ENCODE results near the gene ZCCHC18.
"Not testable (repeated sequence)": the region's sequence is repeated elsewhere in the genome, so short reads cannot be mapped to it uniquely, and the experiment has no call there.

Gene ZCCHC18

DNA sequence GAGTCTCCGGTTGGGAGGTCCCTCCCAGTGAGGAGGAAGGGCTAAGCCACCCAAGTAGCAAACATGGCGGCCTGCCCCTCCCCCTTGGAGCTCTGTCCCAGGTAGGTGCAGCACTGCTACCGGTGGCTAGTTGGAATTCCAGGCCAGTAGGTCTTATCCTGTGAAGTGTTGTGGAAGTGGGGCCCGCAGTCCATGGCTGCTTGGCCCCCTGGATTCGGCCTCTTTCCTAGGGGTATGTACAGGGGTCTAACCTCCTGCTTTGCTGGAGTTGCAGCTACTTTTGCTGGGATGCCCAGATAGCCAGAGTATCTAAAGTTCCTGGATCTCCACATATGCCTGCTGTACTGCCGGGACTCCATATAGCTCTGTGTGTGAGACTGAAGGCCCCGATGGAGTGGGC, 26.4 kb upstream of the ZCCHC18 start:
- no peak overlapping the region for H3K9ac ChIP-seq (ENCODE audit: insufficient read length, low read depth)
- H3K4me1 ChIP-seq (ENCODE audit: insufficient read depth, insufficient read length) = no peaks in the 10 kb centered on the region
- TF ChIP-seq ZNF274 (IDR thresholded peaks at IDR 0.05; ENCODE audit: low read depth, low read length) (no peak), YY1 (IDR thresholded peaks at IDR 0.05; ENCODE audit: insufficient read depth, insufficient read length) (no peak), SUZ12 (IDR thresholded peaks at IDR 0.05; ENCODE audit: extremely low read depth, insufficient read depth, insufficient read length) (no peak)
- no peak overlapping the region for H3K4me3 ChIP-seq (ENCODE audit: insufficient read length, low read depth)
- no peak for DNase-seq (ENCODE audit: low read depth, low spot score)
- no peaks in the 10 kb centered on the region for H3K9me3 ChIP-seq (ENCODE audit: insufficient read depth, low read length)
- H3K27me3 ChIP-seq (ENCODE audit: insufficient read depth, insufficient read length) = no peaks in the 10 kb centered on the region
- H3K36me3 ChIP-seq (ENCODE audit: insufficient read depth, insufficient read length, low read length) = no peaks in the 10 kb centered on the region

DNA sequence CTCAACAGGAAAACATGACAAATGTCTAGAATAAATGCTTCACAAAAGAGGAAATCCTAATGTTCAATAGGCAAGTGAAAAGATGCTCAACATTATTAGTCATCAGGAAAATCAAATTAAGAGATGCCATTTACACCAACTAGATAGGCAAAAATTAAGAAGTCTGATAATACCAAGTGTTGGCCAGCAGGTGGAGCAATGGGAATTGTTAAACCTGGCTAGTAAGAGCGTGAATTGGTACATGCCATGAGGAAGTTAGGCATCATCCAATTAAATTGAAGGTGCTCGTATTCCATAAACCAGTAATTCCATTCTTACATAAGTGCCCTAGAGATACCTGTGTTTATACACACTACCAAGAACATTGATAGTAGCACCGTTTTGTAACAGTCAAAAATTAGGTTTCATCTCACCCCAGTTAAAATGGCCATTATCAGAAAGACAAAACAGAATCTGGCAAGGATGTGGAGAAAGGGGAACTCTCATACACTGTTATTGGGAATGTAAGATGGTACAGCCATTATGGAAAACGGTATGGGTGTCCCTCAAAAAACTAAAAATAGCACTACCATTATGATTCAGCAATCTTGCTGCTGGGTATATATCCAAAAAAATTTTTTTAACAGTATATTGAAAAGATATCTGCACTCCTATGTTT, 14.0 kb upstream of the ZCCHC18 start:
- Histone ChIP-seq H3K4me1 (ENCODE audit: insufficient read depth, insufficient read length) (no peaks in the 10 kb centered on the region), H3K9ac (ENCODE audit: insufficient read length, low read depth) (no peak overlapping the region), H3K36me3 (ENCODE audit: insufficient read depth, insufficient read length, low read length) (no peaks in the 10 kb centered on the region), H3K27me3 (ENCODE audit: insufficient read depth, insufficient read length) (no peaks in the 10 kb centered on the region), H3K4me3 (ENCODE audit: insufficient read length, low read depth) (no peak overlapping the region), H3K9me3 (ENCODE audit: insufficient read depth, low read length) (no peaks in the 10 kb centered on the region)
- TF ChIP-seq SUZ12 (IDR thresholded peaks at IDR 0.05; ENCODE audit: extremely low read depth, insufficient read depth, insufficient read length) (no peak), ZNF274 (IDR thresholded peaks at IDR 0.05; ENCODE audit: low read depth, low read length) (no peak), YY1 (IDR thresholded peaks at IDR 0.05; ENCODE audit: insufficient read depth, insufficient read length) (no peak)
- DNase-seq (ENCODE audit: low read depth, low spot score) = peak; percentile 59

DNA sequence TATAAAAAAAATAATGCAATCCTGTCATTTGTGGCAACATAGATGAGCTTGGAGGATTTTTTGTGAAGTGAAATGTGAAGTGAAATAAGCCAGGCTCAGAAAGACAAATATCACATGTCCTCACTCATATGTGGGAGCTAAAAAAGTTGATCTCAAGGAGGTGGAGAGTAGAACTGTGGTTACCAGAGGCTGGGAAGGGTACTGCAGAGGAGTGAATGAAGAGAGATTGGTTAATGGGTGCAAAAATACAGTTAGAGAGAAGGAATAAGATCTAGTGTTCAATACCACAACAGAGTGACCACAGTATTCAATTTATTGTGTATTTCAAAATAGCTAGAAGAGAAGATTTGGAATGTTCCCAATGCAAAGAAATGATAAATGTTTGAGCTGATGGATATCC, 13.4 kb upstream of the ZCCHC18 start:
- H3K27me3 ChIP-seq (ENCODE audit: insufficient read depth, insufficient read length) = no peaks in the 10 kb centered on the region
- TF ChIP-seq SUZ12 (IDR thresholded peaks at IDR 0.05; ENCODE audit: extremely low read depth, insufficient read depth, insufficient read length) = no peak
- no peak for TF ChIP-seq ZNF274 (IDR thresholded peaks at IDR 0.05; ENCODE audit: low read depth, low read length)
- no peak for TF ChIP-seq YY1 (IDR thresholded peaks at IDR 0.05; ENCODE audit: insufficient read depth, insufficient read length)
- no peaks in the 10 kb centered on the region for H3K36me3 ChIP-seq (ENCODE audit: insufficient read depth, insufficient read length, low read length)
- no peak overlapping the region for H3K9ac ChIP-seq (ENCODE audit: insufficient read length, low read depth)
- no peaks in the 10 kb centered on the region for H3K4me1 ChIP-seq (ENCODE audit: insufficient read depth, insufficient read length)
- DNase-seq (ENCODE audit: low read depth, low spot score) = no peak
- H3K9me3 ChIP-seq (ENCODE audit: insufficient read depth, low read length) = no peaks in the 10 kb centered on the region
- no peak overlapping the region for H3K4me3 ChIP-seq (ENCODE audit: insufficient read length, low read depth)

DNA sequence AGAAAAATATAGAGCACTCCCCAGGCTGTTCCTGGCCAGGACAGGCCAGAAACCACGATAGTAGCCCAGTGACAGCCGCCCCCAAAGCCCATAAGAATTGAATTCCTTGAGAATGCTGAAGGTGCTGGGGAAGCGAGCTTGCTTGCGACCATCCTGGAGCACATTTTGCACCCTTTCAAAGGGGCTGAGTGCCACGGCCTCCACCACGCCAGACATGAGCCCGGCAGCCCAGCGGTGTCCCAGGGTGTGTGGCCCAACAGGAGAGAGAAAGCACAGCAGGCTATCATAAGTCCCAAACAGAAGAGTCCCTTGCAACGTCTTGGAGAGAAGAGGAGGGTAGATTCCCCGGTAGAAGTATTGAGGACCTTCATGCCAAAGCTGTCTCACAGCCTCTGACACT, 7.6 kb upstream of the ZCCHC18 start:
- Histone ChIP-seq H3K27me3 (ENCODE audit: insufficient read depth, insufficient read length) (no peaks in the 10 kb centered on the region), H3K9ac (ENCODE audit: insufficient read length, low read depth) (no peak overlapping the region), H3K36me3 (ENCODE audit: insufficient read depth, insufficient read length, low read length) (no peaks in the 10 kb centered on the region), H3K4me3 (ENCODE audit: insufficient read length, low read depth) (no peak overlapping the region), H3K4me1 (ENCODE audit: insufficient read depth, insufficient read length) (no peaks in the 10 kb centered on the region), H3K9me3 (ENCODE audit: insufficient read depth, low read length) (no peaks in the 10 kb centered on the region)
- DNase-seq (ENCODE audit: low read depth, low spot score) = no peak
- no peak for TF ChIP-seq YY1 (IDR thresholded peaks at IDR 0.05; ENCODE audit: insufficient read depth, insufficient read length)
- TF ChIP-seq ZNF274 (IDR thresholded peaks at IDR 0.05; ENCODE audit: low read depth, low read length) = no peak
- TF ChIP-seq SUZ12 (IDR thresholded peaks at IDR 0.05; ENCODE audit: extremely low read depth, insufficient read depth, insufficient read length) = no peak

DNA sequence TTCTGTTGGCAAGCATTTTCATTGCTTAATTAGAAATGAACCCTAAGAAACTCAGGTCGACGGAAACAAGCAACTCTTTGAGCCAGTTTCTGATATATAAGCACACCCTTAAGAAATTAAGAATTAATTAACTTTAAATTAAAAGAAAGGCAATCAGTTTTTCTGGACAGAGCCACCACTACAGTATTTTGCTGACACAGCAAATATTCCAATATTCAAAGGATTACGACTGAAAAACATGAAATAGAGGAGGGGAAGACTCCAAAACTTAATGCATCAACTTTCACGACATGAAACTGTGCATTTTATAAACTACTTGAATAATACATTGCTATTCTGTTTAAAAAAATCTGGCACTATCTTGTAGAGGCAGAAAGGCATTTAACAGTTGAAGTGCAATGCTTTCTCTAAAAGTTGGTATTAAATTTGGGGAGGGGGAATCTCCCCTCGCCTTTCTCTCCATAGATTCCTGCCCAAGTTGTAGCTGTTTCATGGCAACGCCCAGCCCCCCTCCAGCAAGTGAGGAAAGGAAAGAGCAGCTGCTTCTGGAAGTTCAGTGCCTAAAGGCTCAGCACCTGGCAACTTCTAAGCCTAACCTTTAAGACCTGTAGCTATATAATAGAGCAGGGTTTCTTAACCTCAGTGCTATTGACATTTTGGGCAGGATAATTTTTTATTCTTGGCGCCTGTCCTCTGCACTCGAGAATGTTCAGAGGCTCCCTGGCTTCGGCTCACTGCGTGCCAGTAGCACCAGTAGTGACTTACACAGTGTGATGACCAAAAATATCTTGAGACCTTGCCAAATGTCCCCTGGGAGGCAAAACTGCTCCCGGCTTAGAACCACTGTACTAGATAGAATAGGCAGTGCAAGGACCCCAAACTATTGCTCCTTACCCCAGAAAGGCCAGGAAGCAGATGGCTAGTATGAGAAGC, 6.7 kb upstream of the ZCCHC18 start:
- no peaks in the 10 kb centered on the region for H3K27me3 ChIP-seq (ENCODE audit: insufficient read depth, insufficient read length)
- DNase-seq (ENCODE audit: low read depth, low spot score) = no peak

DNA sequence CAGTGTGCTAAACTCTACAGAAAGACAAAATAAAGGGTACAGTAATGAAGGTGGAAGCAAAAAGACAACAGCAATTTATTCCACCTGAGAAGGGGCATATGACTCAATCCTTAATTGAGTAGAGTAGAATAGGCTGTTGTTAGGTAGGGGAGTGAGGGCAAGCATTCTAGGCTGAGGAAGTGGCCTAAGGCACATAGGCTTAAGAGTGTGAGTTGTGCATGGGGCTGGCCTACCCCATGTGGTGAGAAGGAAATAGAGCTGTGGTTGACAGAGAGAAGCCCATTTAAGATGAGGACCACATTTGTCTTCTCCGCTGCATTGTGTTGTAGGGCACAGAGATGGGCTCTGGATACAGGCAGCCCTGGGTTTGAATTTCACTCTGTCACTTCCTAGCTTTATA, 3.4 kb upstream of the ZCCHC18 start:
- H3K9ac ChIP-seq (ENCODE audit: insufficient read length, low read depth) = no peak overlapping the region
- H3K4me3 ChIP-seq (ENCODE audit: insufficient read length, low read depth) = no peak overlapping the region
- DNase-seq (ENCODE audit: low read depth, low spot score) = no peak
- H3K4me1 ChIP-seq (ENCODE audit: insufficient read depth, insufficient read length) = peaks cover 5% of the 10 kb centered on the region
- no peaks in the 10 kb centered on the region for H3K9me3 ChIP-seq (ENCODE audit: insufficient read depth, low read length)
- H3K36me3 ChIP-seq (ENCODE audit: insufficient read depth, insufficient read length, low read length) = no peaks in the 10 kb centered on the region
- TF ChIP-seq YY1 (IDR thresholded peaks at IDR 0.05; ENCODE audit: insufficient read depth, insufficient read length) (no peak), ZNF274 (IDR thresholded peaks at IDR 0.05; ENCODE audit: low read depth, low read length) (no peak), SUZ12 (IDR thresholded peaks at IDR 0.05; ENCODE audit: extremely low read depth, insufficient read depth, insufficient read length) (no peak)
- H3K27me3 ChIP-seq (ENCODE audit: insufficient read depth, insufficient read length) = peaks cover 3% of the 10 kb centered on the region

More for the DNA sequence above, 6.7 kb upstream of the ZCCHC18 start:
- no peak overlapping the region for H3K9ac ChIP-seq (ENCODE audit: insufficient read length, low read depth)
- H3K4me3 ChIP-seq (ENCODE audit: insufficient read length, low read depth) = no peak overlapping the region
- no peaks in the 10 kb centered on the region for H3K4me1 ChIP-seq (ENCODE audit: insufficient read depth, insufficient read length)
- no peaks in the 10 kb centered on the region for H3K36me3 ChIP-seq (ENCODE audit: insufficient read depth, insufficient read length, low read length)
- TF ChIP-seq YY1 (IDR thresholded peaks at IDR 0.05; ENCODE audit: insufficient read depth, insufficient read length) (no peak), ZNF274 (IDR thresholded peaks at IDR 0.05; ENCODE audit: low read depth, low read length) (no peak), SUZ12 (IDR thresholded peaks at IDR 0.05; ENCODE audit: extremely low read depth, insufficient read depth, insufficient read length) (no peak)
- H3K9me3 ChIP-seq (ENCODE audit: insufficient read depth, low read length) = no peaks in the 10 kb centered on the region

DNA sequence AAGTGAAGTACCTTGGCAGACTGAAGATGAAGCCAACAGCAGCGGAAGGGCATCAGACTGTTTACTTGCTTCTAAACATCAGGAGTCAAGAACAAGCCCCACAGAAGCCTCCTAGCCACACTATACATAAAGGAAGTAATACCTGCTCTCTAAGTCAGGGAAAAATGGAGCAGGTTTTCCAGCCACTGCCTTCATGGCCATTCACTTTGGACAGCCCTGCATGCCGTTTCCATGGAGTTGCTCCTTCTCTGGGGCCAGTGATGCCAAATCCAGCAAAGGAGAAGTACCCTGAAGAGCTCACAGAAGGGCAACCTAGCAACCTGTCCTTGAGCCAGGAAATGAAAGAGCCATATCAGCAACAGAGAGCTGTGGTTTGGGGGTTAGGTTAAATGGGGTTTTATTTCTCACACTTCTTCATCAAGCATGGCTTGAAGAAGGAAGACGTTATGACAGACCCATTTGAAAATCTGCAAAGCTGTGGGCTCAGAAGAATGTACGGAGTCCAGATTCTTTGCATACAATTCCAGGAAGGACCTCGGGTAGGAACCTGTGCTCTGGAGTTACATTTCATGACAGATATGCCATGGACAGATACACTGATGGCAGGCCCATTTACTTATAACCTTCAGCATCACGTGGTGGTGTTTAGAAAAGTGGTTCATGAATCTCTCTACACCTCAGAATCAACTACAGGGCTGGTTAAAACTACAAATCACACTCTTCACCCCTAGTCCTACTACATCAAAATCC, 1.7 kb upstream of the ZCCHC18 start:
- H3K9ac ChIP-seq (ENCODE audit: insufficient read length, low read depth); H3K4me1 ChIP-seq (ENCODE audit: insufficient read depth, insufficient read length); H3K4me3 ChIP-seq (ENCODE audit: insufficient read length, low read depth); H3K9me3 ChIP-seq (ENCODE audit: insufficient read depth, low read length); DNase-seq (ENCODE audit: low read depth, low spot score); H3K27me3 ChIP-seq (ENCODE audit: insufficient read depth, insufficient read length); H3K36me3 ChIP-seq (ENCODE audit: insufficient read depth, insufficient read length, low read length): not testable (repeated sequence)
